Activated CD4-positive, alpha-beta T cell treated with anti-CD3 and anti-CD28 coated beads, Interleukin-2, amount 50 U/mL, for 1 hour (primary cell): ENCODE results near the gene ANGPTL2.

Source experiments
- DNase-seq: peaks from one replicate; pipeline ENCODE4 v3.0.0-alpha.2; 2020

ANGPTL2 gene

GRCh38 chr9:127136081-127136879, 13.8 kb upstream of the ANGPTL2 start:
- no peak for DNase-seq

GRCh38 chr9:127135056-127135745, 12.8 kb upstream of the ANGPTL2 start:
- no peak for DNase-seq

GRCh38 chr9:127133739-127134167, 11.3 kb upstream of the ANGPTL2 start:
- no peak for DNase-seq

- DNase-seq, result no peak
These were observed 10.6 kb upstream of the ANGPTL2 start for GRCh38 chr9:127132921-127133647.

GRCh38 chr9:127132375-127132774, 9.9 kb upstream of the ANGPTL2 start:
- no peak for DNase-seq

GRCh38 chr9:127131871-127132270, 9.4 kb upstream of the ANGPTL2 start:
- DNase-seq, result no peak

- no peak for DNase-seq
These were observed 8.5 kb upstream of the ANGPTL2 start for GRCh38 chr9:127130661-127131538.

- no peak for DNase-seq
These were observed 7.8 kb upstream of the ANGPTL2 start for GRCh38 chr9:127130235-127130634.

- no peak for DNase-seq
These were observed 7.3 kb upstream of the ANGPTL2 start for GRCh38 chr9:127129718-127130085.

- no peak for DNase-seq
These were observed 6.8 kb upstream of the ANGPTL2 start for GRCh38 chr9:127129073-127129717.

- DNase-seq, result no peak
These were observed 6.1 kb upstream of the ANGPTL2 start for GRCh38 chr9:127128341-127129072.

GRCh38 chr9:127126971-127127370, 4.5 kb upstream of the ANGPTL2 start:
- no peak for DNase-seq

GRCh38 chr9:127124792-127125191, 2.4 kb upstream of the ANGPTL2 start:
- DNase-seq, result no peak

GRCh38 chr9:127124111-127124531, 1.7 kb upstream of the ANGPTL2 start:
- DNase-seq, result no peak

GRCh38 chr9:127123064-127123890, 842 bp upstream of the ANGPTL2 start:
- no peak for DNase-seq

GRCh38 chr9:127121628-127122175, 733 bp downstream of the ANGPTL2 start:
- DNase-seq, result no peak

- DNase-seq, result no peak
These were observed 3.1 kb downstream of the ANGPTL2 start for GRCh38 chr9:127119320-127119709.

- DNase-seq, result no peak
These were observed 3.7 kb downstream of the ANGPTL2 start for GRCh38 chr9:127118597-127119319.

GRCh38 chr9:127117801-127118200, 4.6 kb downstream of the ANGPTL2 start:
- no peak for DNase-seq
